HCT116 (cell line): ENCODE data around the gene CFD. TPM values are rescaled to one million over a fixed set of nuclear protein-coding genes. Genes with fewer than 3 reads are reported as not detected.

Experiments
- ATAC-seq: fragments of 200-7000 bp; cut with Tn5 transposase; 2 replicates; pipeline ENCODE4 v1.9.1; 2020; ENCODE audit warnings: mild to moderate bottlenecking, moderate library complexity
- BruUV-seq: library from RNA; stranded (reverse); fragments of 400-500 nt; replicated peaks from 2 replicates; lab custom pipeline; 2021; lab: Mats Ljungman, UMichigan
- CTCF ChIA-PET: fragments of 300-600 bp; sonication (Branson Sonifier 250); formaldehyde crosslinking; loops from one replicate; lab custom pipeline; 2021; ENCODE audit warnings: antibody characterized with exemption; lab: Charles Lee
- POLR2A ChIA-PET: fragments of 300-600, 350-600 bp; sonication (Branson Sonifier 250); formaldehyde crosslinking; loops from one replicate; lab custom pipeline; 2021; ENCODE audit warnings: antibody characterized with exemption; lab: Charles Lee
- RAD21 ChIA-PET, 2 experiments: fragments of 300-600 bp; sonication (Branson Sonifier 250); formaldehyde crosslinking; loops; one replicate each; lab custom pipeline; 2023; ENCODE audit warnings: low total read pairs in 2 of 2; ENCODE audit not compliant: uncharacterized antibody in 2 of 2, unreplicated experiment in 2 of 2, low non-redundant PET in 1 of 2; lab: Charles Lee
- DNase-seq: peaks from one replicate; pipeline ENCODE4 v3.0.0-alpha.2; 2010; ENCODE audit warnings: low read depth, low spot score
- H2AFZ ChIP-seq: fragments of 200-600 bp; shearing (Covaris generic), sonication (generic); 2 replicates; pipeline ENCODE4 v1.6.1; 2017; ENCODE audit warnings: low read depth, mixed run types, mixed read lengths, antibody characterized with exemption, low read length; ENCODE audit not compliant: poor library complexity, severe bottlenecking
- H3K27ac ChIP-seq: 2 replicates; pipeline ENCODE4 v1.5.1; 2012; ENCODE audit warnings: low read depth, low read length
- H3K27me3 ChIP-seq: fragments of 200-600 bp; sonication (generic); 2 replicates; pipeline ENCODE4 v1.6.1; 2016; ENCODE audit warnings: mixed run types, low read length, mixed read lengths; ENCODE audit not compliant: insufficient read depth
- H3K36me3 ChIP-seq, 2 experiments: fragments of 200-500 bp in 1 of 2; fragments of 200-600 bp in 1 of 2; sonication (Bioruptor generic) in 1 of 2; sonication (generic) in 1 of 2; 2 replicates each; pipeline versions ENCODE4 v1.5.1 to v1.6.1; 2014 to 2016; ENCODE audit warnings: low read length in 2 of 2, inconsistent platforms in 1 of 2, mixed read lengths in 1 of 2, mixed run types in 1 of 2; ENCODE audit not compliant: insufficient read depth in 2 of 2, control insufficient read depth in 1 of 2
- H3K4me1 ChIP-seq, 2 experiments: fragments of 200-600 bp in 1 of 2; sonication (generic) in 1 of 2; 2 replicates each; pipeline versions ENCODE4 v1.5.1 to v1.6.1; 2012 to 2017; ENCODE audit warnings: low read length in 2 of 2, inconsistent platforms in 1 of 2, mild to moderate bottlenecking in 1 of 2, mixed read lengths in 1 of 2, mixed run types in 1 of 2, moderate library complexity in 1 of 2; ENCODE audit not compliant: insufficient read depth in 2 of 2, control insufficient read depth in 1 of 2
- H3K4me2 ChIP-seq: fragments of 200-600 bp; sonication (generic); 2 replicates; pipeline ENCODE4 v1.6.1; 2017; ENCODE audit warnings: mixed run types, low read length, mixed read lengths
- H3K4me3 ChIP-seq, 2 experiments: fragments of 200-600 bp in 1 of 2; sonication (generic) in 1 of 2; replicated peaks in 1 of 2; 2 replicates each; pipeline ENCODE4 v1.5.1; 2011 to 2016; ENCODE audit warnings: low read length in 2 of 2, control low read depth in 1 of 2, low read depth in 1 of 2, mild to moderate bottlenecking in 1 of 2, mixed read lengths in 1 of 2, mixed run types in 1 of 2
- H3K79me2 ChIP-seq: fragments of 200-600 bp; sonication (generic); 2 replicates; pipeline ENCODE4 v1.6.1; 2017; ENCODE audit warnings: mild to moderate bottlenecking, mixed run types, low read length, moderate library complexity, mixed read lengths; ENCODE audit not compliant: insufficient read depth
- H3K9ac ChIP-seq: fragments of 200-600 bp; sonication (generic); 2 replicates; pipeline ENCODE4 v1.6.1; 2016; ENCODE audit warnings: low read length, mixed read lengths
- H3K9me2 ChIP-seq: fragments of 200-600 bp; sonication (generic), shearing (Covaris generic); 2 replicates; pipeline ENCODE4 v1.6.1; 2017; ENCODE audit warnings: mixed run types, mild to moderate bottlenecking, moderate library complexity; ENCODE audit not compliant: insufficient read depth
- H3K9me3 ChIP-seq, 2 experiments: fragments of 200-500 bp in 1 of 2; fragments of 200-600 bp in 1 of 2; sonication (Bioruptor generic) in 1 of 2; sonication (generic) in 1 of 2; 2 replicates each; pipeline ENCODE4 v1.6.1; 2014 to 2017; ENCODE audit warnings: low read length in 2 of 2, mixed read lengths in 2 of 2, inconsistent platforms in 1 of 2, low read depth in 1 of 2, mild to moderate bottlenecking in 1 of 2, mixed run types in 1 of 2, moderate library complexity in 1 of 2; ENCODE audit not compliant: control insufficient read depth in 1 of 2, insufficient read depth in 1 of 2
- H4K20me1 ChIP-seq: fragments of 200-600 bp; sonication (generic), shearing (Covaris generic); 2 replicates; pipeline ENCODE4 v1.6.1; 2017; ENCODE audit warnings: mixed run types, mild to moderate bottlenecking, moderate library complexity; ENCODE audit not compliant: insufficient read depth
- EGR1 ChIP-seq: IDR thresholded peaks from 2 replicates; pipeline ENCODE4 v1.6.1; 2012; ENCODE audit warnings: low read depth
- EZH2 ChIP-seq: fragments of 200-600 bp; sonication (generic); IDR thresholded peaks from 2 replicates; pipeline ENCODE4 v1.6.1; 2017; ENCODE audit warnings: antibody characterized with exemption, mixed run types
- JUND ChIP-seq: IDR thresholded peaks from 2 replicates; pipeline ENCODE4 v1.6.1; 2012
- MAX ChIP-seq: IDR thresholded peaks from 2 replicates; pipeline ENCODE4 v1.6.1; 2012
- POLR2A ChIP-seq: IDR thresholded peaks from 2 replicates; pipeline ENCODE4 v1.7.0; 2011; ENCODE audit warnings: borderline replicate concordance; ENCODE audit not compliant: insufficient read depth, insufficient read length; ENCODE audit errors: extremely low read depth
- POLR2AphosphoS5 ChIP-seq: IDR thresholded peaks from 2 replicates; pipeline ENCODE4 v1.6.1; 2011; ENCODE audit warnings: mild to moderate bottlenecking, low read depth, low read length, moderate library complexity
- RAD21 ChIP-seq: IDR thresholded peaks from 2 replicates; pipeline ENCODE4 v1.6.1; 2012; ENCODE audit warnings: low read depth, mild to moderate bottlenecking
- SRF ChIP-seq: IDR thresholded peaks from 2 replicates; pipeline ENCODE4 v1.6.1; 2012; ENCODE audit warnings: low read depth
- intact Hi-C: fragments of 100-400 bp; cut with micrococcal nuclease; formaldehyde crosslinking; loops from 2 replicates; pipeline ENCODE4 v1.10.0; 2022
- total RNA-seq: library from RNA; stranded (reverse); gene quantifications from one replicate; pipeline ENCODE4 v1.2.1, GENCODE V29; 2021; ENCODE audit not compliant: unreplicated experiment

CFD gene
- total RNA-seq, 1 experiment from 2014 or later: 80.2 TPM

- ChIA-PET RAD21 (no interaction called here), CTCF (no interaction called here), POLR2A (no interaction called here)
- Histone ChIP-seq H3K4me2 (no peak overlapping the region), H3K9me2 (no peaks in the 10 kb centered on the region), H3K27me3 (no peaks in the 10 kb centered on the region), H4K20me1 (no peaks in the 10 kb centered on the region), H3K4me3 (no peak overlapping the region), H3K9ac (no peak overlapping the region), H3K4me1 (peaks cover 14 to 32% of the 10 kb centered on the region in 2 experiments), H3K9me3 (no peaks in the 10 kb centered on the region), H3K79me2 (no peaks in the 10 kb centered on the region), H3K36me3 (no peaks in the 10 kb centered on the region; a peak in 1 of 4 replicates), H2AFZ (no peak overlapping the region), H3K27ac (no peak overlapping the region)
- ATAC-seq: no peak
- no peak for TF ChIP-seq POLR2AphosphoS5
- intact Hi-C loops: no loop called here
- BruUV-seq: no TSS peak
- no peak for DNase-seq
Measured at GRCh38 chr19:858284-858683, 1.2 kb upstream of the CFD start.

- H3K27ac ChIP-seq: peak overlapping the region; percentile 96
Measured at GRCh38 chr19:861141-861755, 1.8 kb downstream of the CFD start.

More at GRCh38 chr19:861141-861755, 1.8 kb downstream of the CFD start:
- TF ChIP-seq POLR2A (no peak), EGR1 (no peak), EZH2 (no peak), JUND (no peak), MAX (no peak), RAD21 (no peak), SRF (no peak), POLR2AphosphoS5 (no peak)
- peak overlapping the region; percentile 83 for H3K9ac ChIP-seq
- H3K36me3 ChIP-seq: no peaks in the 10 kb centered on the region; a peak in 1 of 4 replicates
- peaks cover 14 to 32% of the 10 kb centered on the region in 2 experiments for H3K4me1 ChIP-seq
- H3K4me2 ChIP-seq: peak overlapping the region; percentile 88
- no peaks in the 10 kb centered on the region for H3K9me2 ChIP-seq
- peak overlapping the region; percentile 71 to 78 for H3K4me3 ChIP-seq
- no peaks in the 10 kb centered on the region for H3K79me2 ChIP-seq
- intact Hi-C loops: loop anchor here (2.0 kb wide), 1 partner anchor 90 kb away; no protein-coding TSS in a partner anchor
- ChIA-PET CTCF (interaction anchor here (0.6 kb wide), 1 partner anchor 12 kb away, joined by 10 read pairs; no protein-coding TSS in a partner anchor), POLR2A (no interaction called here), RAD21 (interaction anchor here in 1 of 2 experiments (0.6 kb wide), 1 partner anchor 293 kb away, joined by 3 read pairs; no protein-coding TSS in a partner anchor)
- no peaks in the 10 kb centered on the region for H4K20me1 ChIP-seq
- no peak for DNase-seq
- no peaks in the 10 kb centered on the region for H3K9me3 ChIP-seq
- BruUV-seq: no TSS peak
- no peak for ATAC-seq
- H2AFZ ChIP-seq: no peak overlapping the region
- H3K27me3 ChIP-seq: no peaks in the 10 kb centered on the region
